Heart right ventricle (tissue), 16 donors: ENCODE results near the gene RHO. TPM values are rescaled to one million over a fixed set of nuclear protein-coding genes. Genes with fewer than 3 reads are reported as not detected.
"Not testable (repeated sequence)": the region's sequence is repeated elsewhere in the genome, so short reads cannot be mapped to it uniquely, and the experiment has no call there.

ENCODE experiments used
- ATAC-seq, 8 donors: fragments of 200-7000 bp; cut with Tn5 transposase; one replicate each; pipeline ENCODE4 v1.9.1; 2020; ENCODE audit warnings: mild to moderate bottlenecking in 8 of 8, moderate library complexity in 8 of 8, moderate number of reproducible peaks in 1 of 8
- DNase-seq, 2 donors: peaks; one replicate each; pipeline ENCODE4 v3.0.0-alpha.2; 2020
- H3K27ac ChIP-seq, 10 donors: fragments of 200-600 bp; sonication (generic) in 2 of 10; one replicate each; pipeline versions ENCODE4 v1.5.0 to v1.8.0; 2020 to 2022; ENCODE audit warnings: mild to moderate bottlenecking in 3 of 10
- H3K27me3 ChIP-seq, 7 donors: fragments of 200-600 bp; one replicate each; pipeline ENCODE4 v1.8.0; 2021 to 2022; ENCODE audit warnings: mild to moderate bottlenecking in 2 of 7
- H3K36me3 ChIP-seq, 9 donors: fragments of 200-600 bp; sonication (generic) in 1 of 9; one replicate each; pipeline versions ENCODE4 v1.5.0 to v1.8.0; 2020 to 2022; ENCODE audit warnings: mild to moderate bottlenecking in 2 of 9
- H3K4me1 ChIP-seq, 9 donors: fragments of 200-600 bp; sonication (generic) in 1 of 9; one replicate each; pipeline versions ENCODE4 v1.5.0 to v1.8.0; 2020 to 2022; ENCODE audit warnings: mild to moderate bottlenecking in 4 of 9
- H3K4me3 ChIP-seq, 10 donors: fragments of 200-600 bp; sonication (generic) in 2 of 10; one replicate each; pipeline versions ENCODE4 v1.5.0 to v1.8.0; 2020 to 2022; ENCODE audit warnings: mild to moderate bottlenecking in 7 of 10, moderate library complexity in 2 of 10
- H3K9me3 ChIP-seq, 11 donors: fragments of 200-600 bp in 10 of 11; sonication (generic) in 2 of 11; one replicate each; pipeline versions ENCODE4 v1.5.0 to v1.8.0; 2013 to 2022; ENCODE audit warnings: mild to moderate bottlenecking in 2 of 11, control low read depth in 1 of 11, moderate library complexity in 1 of 11
- WGBS, 2 donors: extraction: QIAGEN DNeasy Blood & Tissue Kit; methylation state at CpG; one replicate each; pipeline ENCODE4 v1.1.7; 2013; ENCODE audit warnings: inconsistent platforms in 1 of 2; 5-methylcytosine and 5-hydroxymethylcytosine counted together
- intact Hi-C, 10 donors: fragments of 100-400 bp; cut with DNase I; formaldehyde crosslinking; loops; one replicate each; pipeline versions ENCODE4 v1.11.1 to v1.14.2; 2022
- polyA plus RNA-seq, 2 donors: library from polyadenylated mRNA; stranded (reverse); fragments of 200-250 nt; gene quantifications; one replicate each; pipeline ENCODE4 v1.2.3, GENCODE V29; 2013
- total RNA-seq, 10 donors: library from RNA; stranded (reverse); fragmentation: NEBNext Ultra II Directional in 3 of 10; extraction: Animal tissue kit (Norgen Biotek cat#: 25700) in 3 of 10; gene quantifications; one replicate each; pipeline versions ENCODE4 v1.2.1 to v1.2.4, GENCODE V29; 2021 to 2023
- TF ChIP-seq, protein P1 (sequence below), 9 donors: fragments of 200-600 bp; sonication (generic) in 2 of 9; IDR thresholded peaks; one replicate each; pipeline versions ENCODE4 v1.5.0 to v1.8.0; 2021 to 2022; ENCODE audit warnings: antibody characterized with exemption in 9 of 9, mild to moderate bottlenecking in 5 of 9, moderate library complexity in 1 of 9
- donor health status: Arrhythmogenic right ventricular cardiomyopathy.
- donor health status: ischemic (EF 13 %, LVEDD 7.1; RV severe dilation, severe dysfunction).
- donor health status: healthy with polysubstance abuse.
- donor health status: DM: no; HTN: yes; CAD: no.
- donor health status: DM: no; HTN: no; CAD: no.
- donor health status: ischemic (EF 25% LVEDD 6.9; RV normal size, moderate dysfunction).
- donor health status: ischemic (EF 25% LVEDD 5.7; RV mildly dilated, moderate dysfunction).
- donor health status: healthy.
- donor health status: DM: yes; HTN: yes; CAD: no.
- donor health status: Ischemic cardiomyopathy.
- donor health status: ischemic (EF 35%, LVEDD 5.7; RV mildly dilated, moderate dysfunction).
- donor health status: nonischemic (EF 11% LVEDD 7.7; RV severe dilation, severe dysfunction).
- donor health status: DM: yes; HTN: yes; CAD: no.
- donor health status: PGD.
- donor health status: ischemic (EF 29% LVEDD 5.4; RV normal size, mild dysfunction).
- donor health status: nonischemic (EF 23%, LVEDD 6.1; RV moderate dilation, normal function).

Gene RHO
- total and polyA plus RNA-seq, 12 donors = not detected

DNA sequence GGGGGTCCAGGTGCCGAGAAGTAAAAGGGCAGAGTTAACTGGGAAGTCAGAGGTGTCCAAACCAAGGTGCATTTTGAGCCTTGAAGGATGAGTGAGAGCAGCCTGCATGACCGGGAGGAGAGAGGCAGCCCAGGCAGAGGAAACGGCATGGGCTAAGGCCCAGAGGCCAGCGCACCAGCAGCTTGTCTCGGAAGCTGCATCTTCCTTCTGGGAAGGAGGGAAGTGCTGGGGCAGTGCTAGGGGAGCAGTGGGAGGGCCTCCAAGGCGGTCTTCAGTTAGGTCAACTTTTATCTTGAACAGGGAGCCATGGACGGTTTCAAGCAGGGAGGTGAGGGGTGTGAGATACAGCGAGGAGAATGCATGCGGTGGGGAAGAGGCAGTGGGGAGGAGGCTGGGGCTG, 15.6 kb downstream of the RHO start:
- Histone ChIP-seq H3K4me1 (peaks cover 0 to 4% (median 0%) of the 10 kb centered on the region in 9 donors), H3K27me3 (no peaks in the 10 kb centered on the region), H3K4me3 (no peak overlapping the region), H3K9me3 (no peaks in the 10 kb centered on the region), H3K27ac (no peak overlapping the region), H3K36me3 (no peaks in the 10 kb centered on the region)
- DNase-seq (no peak), ATAC-seq (no peak)
- intact Hi-C loops = no loop called here
- TF ChIP-seq, protein P1, sequence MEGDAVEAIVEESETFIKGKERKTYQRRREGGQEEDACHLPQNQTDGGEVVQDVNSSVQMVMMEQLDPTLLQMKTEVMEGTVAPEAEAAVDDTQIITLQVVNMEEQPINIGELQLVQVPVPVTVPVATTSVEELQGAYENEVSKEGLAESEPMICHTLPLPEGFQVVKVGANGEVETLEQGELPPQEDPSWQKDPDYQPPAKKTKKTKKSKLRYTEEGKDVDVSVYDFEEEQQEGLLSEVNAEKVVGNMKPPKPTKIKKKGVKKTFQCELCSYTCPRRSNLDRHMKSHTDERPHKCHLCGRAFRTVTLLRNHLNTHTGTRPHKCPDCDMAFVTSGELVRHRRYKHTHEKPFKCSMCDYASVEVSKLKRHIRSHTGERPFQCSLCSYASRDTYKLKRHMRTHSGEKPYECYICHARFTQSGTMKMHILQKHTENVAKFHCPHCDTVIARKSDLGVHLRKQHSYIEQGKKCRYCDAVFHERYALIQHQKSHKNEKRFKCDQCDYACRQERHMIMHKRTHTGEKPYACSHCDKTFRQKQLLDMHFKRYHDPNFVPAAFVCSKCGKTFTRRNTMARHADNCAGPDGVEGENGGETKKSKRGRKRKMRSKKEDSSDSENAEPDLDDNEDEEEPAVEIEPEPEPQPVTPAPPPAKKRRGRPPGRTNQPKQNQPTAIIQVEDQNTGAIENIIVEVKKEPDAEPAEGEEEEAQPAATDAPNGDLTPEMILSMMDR (IDR thresholded peaks at IDR 0.05) = no peak
- 79 to 82% methylated on average over 9 of the region's 9 CpGs for WGBS, 2 donors

DNA sequence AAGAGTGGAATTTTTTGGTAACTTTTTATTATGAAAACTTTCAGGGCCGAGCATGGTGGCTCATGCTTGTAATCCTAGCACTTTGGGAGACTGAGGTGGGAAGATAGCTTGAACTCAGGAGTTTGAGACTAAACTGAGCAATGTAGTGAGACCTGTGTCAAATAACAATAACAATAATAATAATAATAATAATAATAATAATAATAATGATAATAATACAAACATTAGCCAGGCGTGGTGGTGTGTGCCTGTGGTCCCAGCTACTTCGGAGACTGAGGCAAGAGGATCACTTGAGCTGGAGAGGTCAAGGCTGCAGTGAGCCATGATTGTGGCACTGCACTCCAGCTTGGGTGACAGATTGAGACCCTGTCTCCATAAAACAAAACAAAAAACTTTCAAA, 17.5 kb downstream of the RHO start:
- intact Hi-C loops = loop anchor here in 1 of 10 donors (5.0 kb wide), 1 partner anchor 44 kb away; no protein-coding TSS in a partner anchor
- not testable (repeated sequence) for H3K9me3 ChIP-seq, H3K4me1 ChIP-seq, H3K27ac ChIP-seq, H3K27me3 ChIP-seq, DNase-seq, H3K36me3 ChIP-seq, ATAC-seq, H3K4me3 ChIP-seq
- 91 to 93% methylated on average over 3 of the region's 3 CpGs for whole genome bisulfite sequencing, 2 donors

DNA sequence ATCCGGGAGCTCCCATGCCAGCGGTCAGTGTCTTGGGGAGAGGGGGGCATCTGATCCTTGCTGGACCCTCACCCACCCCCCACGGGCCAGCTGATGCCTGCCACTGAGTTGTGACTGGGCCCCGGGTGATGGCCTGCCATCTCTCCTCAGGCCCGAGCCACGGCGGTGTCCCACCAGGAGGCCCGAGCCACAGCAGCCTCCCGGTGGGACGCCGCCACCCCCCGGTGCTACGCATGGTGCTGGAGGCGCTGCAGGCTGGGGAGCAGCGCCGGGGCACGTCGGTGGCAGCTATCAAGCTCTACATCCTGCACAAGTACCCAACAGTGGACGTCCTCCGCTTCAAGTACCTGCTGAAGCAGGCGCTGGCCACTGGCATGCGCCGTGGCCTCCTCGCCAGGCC, 18.8 kb downstream of the RHO start:
- TF ChIP-seq, protein P1 (IDR thresholded peaks at IDR 0.05) = no peak
- DNase-seq = no peak
- Histone ChIP-seq H3K27ac (no peak overlapping the region), H3K9me3 (no peaks in the 10 kb centered on the region), H3K27me3 (no peaks in the 10 kb centered on the region), H3K36me3 (no peaks in the 10 kb centered on the region), H3K4me1 (peaks cover 0 to 3% (median 0%) of the 10 kb centered on the region in 9 donors), H3K4me3 (no peak overlapping the region)
- 96 to 97% methylated on average over 24 of the region's 24 CpGs for WGBS, 2 donors
- no peak for ATAC-seq
- intact Hi-C loops = loop anchor here in 1 of 10 donors (5.0 kb wide), 1 partner anchor 45 kb away; no protein-coding TSS in a partner anchor

DNA sequence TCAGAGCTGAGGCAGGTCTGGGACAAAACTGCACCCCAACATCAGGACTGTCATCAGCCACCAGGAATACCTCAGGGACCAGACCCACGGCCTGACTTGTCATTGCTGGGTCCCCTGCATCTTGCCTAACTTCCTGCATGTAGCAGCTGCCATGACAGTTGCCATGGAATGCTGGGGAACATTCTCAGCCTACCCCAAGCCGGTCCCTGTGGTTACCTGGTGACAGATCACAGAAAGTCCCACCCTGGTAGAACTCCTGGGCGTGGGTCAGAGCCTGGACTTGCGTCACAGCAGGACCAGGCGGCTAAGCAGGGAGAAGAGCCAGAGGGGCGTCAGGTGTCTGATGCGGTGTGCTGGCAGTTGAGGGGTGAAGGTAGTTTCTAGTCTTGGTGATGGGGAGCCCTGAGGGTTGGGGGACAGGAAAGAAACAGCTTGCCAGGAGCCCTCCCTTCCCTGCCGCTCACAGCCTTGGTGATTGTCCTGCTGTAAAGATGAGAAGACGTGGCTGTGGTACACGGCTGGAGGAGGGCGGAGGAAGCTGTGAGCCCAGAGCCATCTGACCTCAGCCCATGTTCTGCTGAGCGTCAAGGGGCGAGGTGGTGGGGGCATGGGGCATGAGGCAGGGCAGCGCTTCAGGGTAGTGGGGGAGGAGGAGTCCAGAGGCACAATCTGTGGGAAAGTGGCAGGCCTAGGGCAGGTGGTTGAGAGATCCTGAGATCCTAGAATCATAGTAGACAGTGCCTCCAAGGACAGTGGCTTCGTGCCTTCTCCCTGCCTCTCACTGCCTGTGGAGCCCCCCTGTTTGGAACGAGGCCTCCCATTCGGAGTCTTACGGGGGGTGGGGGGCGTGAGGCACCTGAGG, 19.9 kb downstream of the RHO start:
- Histone ChIP-seq H3K9me3 (no peaks in the 10 kb centered on the region), H3K27me3 (no peaks in the 10 kb centered on the region), H3K4me3 (no peak overlapping the region), H3K27ac (no peak overlapping the region), H3K4me1 (peaks cover 0 to 14% (median 10%) of the 10 kb centered on the region in 9 donors), H3K36me3 (no peaks in the 10 kb centered on the region)
- TF ChIP-seq, protein P1 (IDR thresholded peaks at IDR 0.05) = no peak
- intact Hi-C loops = loop anchor here in 1 of 10 donors (5.0 kb wide), 1 partner anchor 46 kb away; no protein-coding TSS in a partner anchor
- WGBS, 2 donors = 92 to 93% methylated on average over 19 of the region's 19 CpGs
- ATAC-seq (no peak), DNase-seq (no peak)
